Non-pigmented ciliary epithelial cell (primary cell): ENCODE measurements around the gene ARMC10.
"Not testable (repeated sequence)": the region's sequence is repeated elsewhere in the genome, so short reads cannot be mapped to it uniquely, and the experiment has no call there.

Source experiments
- DNase-seq: peaks from one replicate; pipeline ENCODE4 v3.0.0-alpha.2; 2010; ENCODE audit warnings: low read depth

ARMC10 gene

GRCh38 chr7:103078226-103078625 lies 3.3 kb downstream of the ARMC10 start:
- not testable (repeated sequence) for DNase-seq

- DNase-seq: no peak
These were observed 4.9 kb downstream of the ARMC10 start for GRCh38 chr7:103079836-103080235.

- no peak for DNase-seq
These were observed 6.0 kb downstream of the ARMC10 start for GRCh38 chr7:103080923-103081322.

GRCh38 chr7:103082497-103082896 lies 7.6 kb downstream of the ARMC10 start:
- DNase-seq: no peak

GRCh38 chr7:103083210-103083609 lies 8.3 kb downstream of the ARMC10 start:
- no peak for DNase-seq

- DNase-seq: not testable (repeated sequence)
These were observed 17.4 kb downstream of the ARMC10 start for GRCh38 chr7:103092321-103092720.

- DNase-seq: no peak
These were observed 18.5 kb downstream of the ARMC10 start for GRCh38 chr7:103093429-103093828.

- DNase-seq: no peak
These were observed 19.2 kb downstream of the ARMC10 start for GRCh38 chr7:103094102-103094501.

GRCh38 chr7:103095558-103095957 lies 20.6 kb downstream of the ARMC10 start:
- DNase-seq: not testable (repeated sequence)

GRCh38 chr7:103097041-103097440 lies 22.1 kb downstream of the ARMC10 start:
- DNase-seq: no peak

- DNase-seq: no peak
These were observed 25.4 kb downstream of the ARMC10 start for GRCh38 chr7:103100348-103100747.

- no peak for DNase-seq
These were observed 26.6 kb downstream of the ARMC10 start for GRCh38 chr7:103101543-103101942.

- no peak for DNase-seq
These were observed 31.2 kb downstream of the ARMC10 start for GRCh38 chr7:103106005-103106702.

GRCh38 chr7:103106703-103107070 lies 31.7 kb downstream of the ARMC10 start:
- DNase-seq: not testable (repeated sequence)

- peak; percentile 89 for DNase-seq
These were observed 38.2 kb downstream of the ARMC10 start for GRCh38 chr7:103113164-103113563.

- DNase-seq: no peak
These were observed 39.7 kb downstream of the ARMC10 start for GRCh38 chr7:103114576-103115008.

GRCh38 chr7:103115771-103116170 lies 40.8 kb downstream of the ARMC10 start:
- no peak for DNase-seq

GRCh38 chr7:103116511-103116910 lies 41.6 kb downstream of the ARMC10 start:
- DNase-seq: no peak

- no peak for DNase-seq
These were observed 42.1 kb downstream of the ARMC10 start for GRCh38 chr7:103116991-103117390.

GRCh38 chr7:103117465-103117864 lies 42.5 kb downstream of the ARMC10 start:
- no peak for DNase-seq

- DNase-seq: no peak
These were observed 44.9 kb downstream of the ARMC10 start for GRCh38 chr7:103119791-103120291.

GRCh38 chr7:103120362-103120761 lies 45.4 kb downstream of the ARMC10 start:
- DNase-seq: no peak

GRCh38 chr7:103121641-103122040 lies 46.7 kb downstream of the ARMC10 start:
- DNase-seq: no peak

- DNase-seq: no peak
These were observed 48.6 kb downstream of the ARMC10 start for GRCh38 chr7:103123529-103123928.
